GM18508 (cell line): ENCODE measurements around the gene CENPVL2.
"Not testable (repeated sequence)": the region's sequence is repeated elsewhere in the genome, so short reads cannot be mapped to it uniquely, and the experiment has no call there.

Experiments
- ATAC-seq: cut with Tn5 transposase; IDR thresholded peaks from one replicate; pipeline ENCODE4 v1.9.1; 2021; ENCODE audit warnings: moderate number of reproducible peaks; ENCODE audit not compliant: insufficient read depth, unreplicated experiment

Gene CENPVL2

DNA sequence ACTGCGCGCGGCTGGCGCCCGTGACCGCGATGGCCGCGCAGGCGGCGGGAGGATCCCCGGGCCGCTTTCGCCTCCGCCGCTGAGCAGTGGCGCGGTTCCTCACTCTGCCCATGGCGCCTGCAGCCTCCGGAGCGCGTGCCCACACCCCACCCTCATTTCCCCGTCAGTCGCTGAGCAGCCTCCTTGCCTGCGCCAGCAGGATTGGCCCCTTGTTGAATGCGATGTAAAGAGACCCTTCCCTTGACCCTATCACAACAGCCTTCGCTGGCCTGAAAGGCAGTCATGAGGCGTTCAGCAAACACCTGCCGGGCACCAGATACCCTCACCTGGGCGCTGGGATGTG lies at the start of gene CENPVL2:
TSS of gene CENPVL2 (minus strand) at position 112 of the 343 bp plus-strand sequence. CDS start at position 112, 0 bp downstream.
- not testable (repeated sequence) for ATAC-seq

DNA sequence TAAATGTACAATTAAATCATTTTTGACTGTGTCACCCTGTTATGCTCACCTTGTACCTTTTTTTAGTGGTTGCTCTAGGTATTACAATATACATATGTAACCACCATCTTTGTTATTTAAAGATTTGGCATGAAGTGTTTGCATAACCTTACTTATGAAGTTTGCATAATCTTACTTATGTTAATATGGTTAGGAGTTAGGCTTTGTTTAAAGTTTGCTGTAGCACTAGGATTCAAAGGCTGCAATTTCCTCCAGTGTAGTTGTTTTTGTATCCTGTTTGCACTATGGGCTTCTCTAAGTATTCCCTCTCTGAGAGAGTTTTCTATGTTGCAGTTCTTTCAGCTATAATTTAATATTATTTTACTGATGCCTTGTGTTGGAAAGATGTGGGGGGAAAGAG lies 45.6 kb upstream of the CENPVL2 start:
- ATAC-seq: no peak

DNA sequence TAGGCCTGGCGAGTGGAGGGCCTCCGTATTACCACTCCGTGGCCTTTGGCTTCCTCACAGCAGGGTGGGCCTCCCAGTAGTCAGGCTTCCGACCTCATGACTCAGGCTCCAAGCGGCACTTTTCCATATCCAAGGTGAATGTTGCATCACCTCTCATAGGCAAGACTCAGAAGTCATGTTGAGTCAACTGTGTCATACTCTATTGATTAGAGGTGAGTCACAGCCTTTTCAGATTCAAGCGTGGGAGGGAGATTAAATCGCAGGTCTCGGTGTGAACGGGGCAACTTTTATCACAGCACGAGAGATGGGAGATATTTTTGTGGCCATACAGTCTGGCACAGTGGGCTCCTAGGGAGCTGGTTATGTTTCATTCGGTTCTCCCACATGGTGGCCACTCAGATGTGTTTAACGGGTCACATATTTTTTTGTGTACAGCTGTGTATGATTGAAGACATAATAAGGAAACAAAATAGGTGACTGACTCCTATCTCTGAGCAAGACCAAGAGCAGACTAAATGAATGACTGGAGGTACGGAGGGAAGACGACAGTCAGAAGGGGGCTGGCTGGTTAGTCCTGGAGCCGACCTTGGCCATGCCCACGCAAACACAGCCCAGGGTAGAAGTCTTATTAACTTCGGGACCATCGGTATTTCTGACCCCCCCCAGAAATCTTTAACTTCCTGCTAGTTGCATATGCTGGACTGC lies 30.5 kb upstream of the CENPVL2 start:
- not testable (repeated sequence) for ATAC-seq

DNA sequence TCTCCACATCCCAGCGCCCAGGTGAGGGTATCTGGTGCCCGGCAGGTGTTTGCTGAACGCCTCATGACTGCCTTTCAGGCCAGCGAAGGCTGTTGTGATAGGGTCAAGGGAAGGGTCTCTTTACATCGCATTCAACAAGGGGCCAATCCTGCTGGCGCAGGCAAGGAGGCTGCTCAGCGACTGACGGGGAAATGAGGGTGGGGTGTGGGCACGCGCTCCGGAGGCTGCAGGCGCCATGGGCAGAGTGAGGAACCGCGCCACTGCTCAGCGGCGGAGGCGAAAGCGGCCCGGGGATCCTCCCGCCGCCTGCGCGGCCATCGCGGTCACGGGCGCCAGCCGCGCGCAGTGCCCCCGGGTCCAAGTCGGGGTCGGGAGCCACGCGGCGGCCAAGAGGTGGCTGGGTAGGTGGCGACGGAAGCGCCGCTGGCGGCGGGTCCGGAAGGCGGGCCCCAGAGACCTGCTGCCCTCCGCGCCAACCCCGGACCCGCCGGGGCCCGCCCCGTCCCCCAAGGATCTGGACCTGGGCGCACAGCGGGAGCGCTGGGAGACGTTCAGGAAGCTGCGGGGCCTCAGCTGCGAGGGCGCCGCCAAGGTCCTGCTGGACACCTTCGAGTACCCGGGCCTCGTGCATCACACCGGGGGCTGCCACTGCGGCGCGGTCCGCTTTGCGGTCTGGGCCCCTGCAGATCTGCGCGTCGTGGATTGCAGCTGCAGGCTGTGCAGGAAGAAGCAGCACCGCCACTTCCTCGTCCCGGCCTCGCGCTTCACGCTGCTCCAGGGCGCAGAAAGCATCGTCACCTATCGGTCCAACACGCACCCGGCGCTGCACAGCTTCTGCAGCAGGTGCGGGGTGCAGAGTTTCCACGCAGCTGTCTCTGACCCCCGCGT lies 27.9 kb upstream of the CENPVL2 start, which contains the start of gene CENPVL1:
TSS of gene CENPVL1 (plus strand) at position 236 of the 888 bp plus-strand sequence. CDS start at position 236, 0 bp downstream.
- ATAC-seq: not testable (repeated sequence)

DNA sequence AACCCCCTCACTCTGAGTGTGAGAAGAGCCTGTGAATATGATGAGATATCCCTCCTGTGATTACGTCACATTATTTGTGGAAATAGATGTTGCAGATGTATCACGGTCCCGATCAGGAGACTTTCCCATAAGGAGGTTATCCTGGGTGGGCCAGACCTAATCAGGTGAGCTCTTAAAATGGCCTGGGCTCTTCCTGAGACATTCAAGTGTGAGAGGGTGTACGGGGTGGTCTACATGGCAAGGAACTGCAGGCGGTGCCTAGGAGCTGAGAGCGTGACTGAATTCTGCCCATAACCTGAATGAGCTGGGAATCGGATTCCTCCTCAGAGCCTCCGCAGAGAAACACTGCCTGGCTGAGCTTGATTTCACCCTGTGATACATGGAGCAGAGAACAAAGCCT lies 14.8 kb upstream of the CENPVL2 start:
- no peak for ATAC-seq

DNA sequence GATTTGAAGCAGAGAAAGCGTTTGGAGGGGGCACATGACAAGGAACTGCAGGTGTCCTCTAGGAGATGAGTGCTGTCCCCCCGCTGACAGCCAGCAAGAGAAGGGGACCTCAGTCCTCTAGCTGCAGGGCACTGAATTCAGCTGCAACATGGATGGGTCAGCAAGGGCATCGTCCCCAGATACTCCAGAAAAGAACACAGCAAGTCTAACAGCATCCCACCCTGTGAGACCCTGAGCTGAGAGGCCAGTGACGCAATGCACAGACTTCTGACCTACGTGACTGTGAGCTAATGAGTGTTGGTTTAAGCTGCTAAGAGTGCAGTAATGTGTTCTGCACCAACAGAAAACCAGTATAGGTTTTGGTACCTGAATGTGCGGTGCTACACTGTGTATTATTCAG lies 11.6 kb upstream of the CENPVL2 start:
- ATAC-seq: no peak

DNA sequence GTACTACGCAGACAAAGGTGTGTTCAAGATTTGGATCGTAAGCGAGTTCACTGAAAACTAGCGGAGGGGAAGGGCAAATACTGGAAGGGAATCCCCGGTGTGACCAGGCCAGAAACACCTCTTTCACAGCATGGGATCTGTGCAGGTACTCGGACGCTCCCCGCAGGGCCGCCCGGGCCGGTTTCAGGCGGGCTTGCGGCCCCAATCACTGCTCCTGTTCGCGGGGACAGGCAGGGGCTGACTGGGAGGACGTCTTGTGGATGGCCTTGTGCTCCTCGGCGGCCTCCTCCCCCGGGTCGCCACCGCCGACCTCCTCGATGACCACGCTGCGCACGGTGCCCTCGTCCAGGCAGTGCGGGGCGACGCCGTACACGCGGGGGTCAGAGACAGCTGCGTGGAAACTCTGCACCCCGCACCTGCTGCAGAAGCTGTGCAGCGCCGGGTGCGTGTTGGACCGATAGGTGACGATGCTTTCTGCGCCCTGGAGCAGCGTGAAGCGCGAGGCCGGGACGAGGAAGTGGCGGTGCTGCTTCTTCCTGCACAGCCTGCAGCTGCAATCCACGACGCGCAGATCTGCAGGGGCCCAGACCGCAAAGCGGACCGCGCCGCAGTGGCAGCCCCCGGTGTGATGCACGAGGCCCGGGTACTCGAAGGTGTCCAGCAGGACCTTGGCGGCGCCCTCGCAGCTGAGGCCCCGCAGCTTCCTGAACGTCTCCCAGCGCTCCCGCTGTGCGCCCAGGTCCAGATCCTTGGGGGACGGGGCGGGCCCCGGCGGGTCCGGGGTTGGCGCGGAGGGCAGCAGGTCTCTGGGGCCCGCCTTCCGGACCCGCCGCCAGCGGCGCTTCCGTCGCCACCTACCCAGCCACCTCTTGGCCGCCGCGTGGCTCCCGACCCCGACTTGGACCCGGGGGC lies 567 bp downstream of the CENPVL2 start:
- ATAC-seq: not testable (repeated sequence)

DNA sequence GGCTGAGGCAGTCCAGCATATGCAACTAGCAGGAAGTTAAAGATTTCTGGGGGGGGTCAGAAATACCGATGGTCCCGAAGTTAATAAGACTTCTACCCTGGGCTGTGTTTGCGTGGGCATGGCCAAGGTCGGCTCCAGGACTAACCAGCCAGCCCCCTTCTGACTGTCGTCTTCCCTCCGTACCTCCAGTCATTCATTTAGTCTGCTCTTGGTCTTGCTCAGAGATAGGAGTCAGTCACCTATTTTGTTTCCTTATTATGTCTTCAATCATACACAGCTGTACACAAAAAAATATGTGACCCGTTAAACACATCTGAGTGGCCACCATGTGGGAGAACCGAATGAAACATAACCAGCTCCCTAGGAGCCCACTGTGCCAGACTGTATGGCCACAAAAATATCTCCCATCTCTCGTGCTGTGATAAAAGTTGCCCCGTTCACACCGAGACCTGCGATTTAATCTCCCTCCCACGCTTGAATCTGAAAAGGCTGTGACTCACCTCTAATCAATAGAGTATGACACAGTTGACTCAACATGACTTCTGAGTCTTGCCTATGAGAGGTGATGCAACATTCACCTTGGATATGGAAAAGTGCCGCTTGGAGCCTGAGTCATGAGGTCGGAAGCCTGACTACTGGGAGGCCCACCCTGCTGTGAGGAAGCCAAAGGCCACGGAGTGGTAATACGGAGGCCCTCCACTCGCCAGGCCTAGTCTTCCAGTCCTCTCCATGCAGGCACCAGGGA lies 2.8 kb downstream of the CENPVL2 start:
- ATAC-seq: not testable (repeated sequence)

DNA sequence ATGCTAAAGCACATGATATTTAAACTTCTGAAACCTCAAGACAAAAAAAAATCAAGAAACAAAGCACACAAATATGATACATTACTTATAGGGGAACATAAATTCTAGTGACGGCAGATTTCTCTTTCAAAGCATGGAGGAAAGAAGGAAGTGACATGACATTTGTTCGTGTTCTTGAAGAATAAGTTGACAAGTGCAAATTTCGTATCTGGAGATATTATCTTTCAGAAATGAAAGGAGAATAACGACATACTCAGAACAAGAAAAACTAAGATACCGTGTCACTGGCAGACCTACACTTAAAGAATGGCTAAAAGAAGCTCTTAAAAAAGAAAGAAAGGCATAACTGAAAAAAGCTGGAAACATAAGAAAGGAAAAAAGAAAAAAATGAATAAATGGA lies 16.6 kb downstream of the CENPVL2 start:
- ATAC-seq: no peak

DNA sequence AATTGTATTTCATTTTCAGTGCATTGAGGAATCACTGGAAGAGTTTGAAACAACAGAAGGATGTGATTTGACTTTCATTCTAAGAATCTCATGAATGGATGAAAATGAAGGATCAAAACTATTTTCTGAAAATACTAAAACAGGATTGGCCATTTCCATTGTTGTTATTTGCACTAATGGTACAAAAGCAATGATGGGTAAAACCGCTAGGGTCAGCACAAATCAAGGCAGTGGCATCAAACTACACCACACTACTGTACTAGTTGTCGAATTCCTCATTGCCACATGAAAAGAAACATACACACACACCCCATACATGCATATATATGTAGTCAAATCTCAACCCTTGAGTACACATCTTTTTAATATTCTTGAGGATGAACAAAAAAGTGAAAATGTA lies 39.3 kb downstream of the CENPVL2 start:
- no peak for ATAC-seq

DNA sequence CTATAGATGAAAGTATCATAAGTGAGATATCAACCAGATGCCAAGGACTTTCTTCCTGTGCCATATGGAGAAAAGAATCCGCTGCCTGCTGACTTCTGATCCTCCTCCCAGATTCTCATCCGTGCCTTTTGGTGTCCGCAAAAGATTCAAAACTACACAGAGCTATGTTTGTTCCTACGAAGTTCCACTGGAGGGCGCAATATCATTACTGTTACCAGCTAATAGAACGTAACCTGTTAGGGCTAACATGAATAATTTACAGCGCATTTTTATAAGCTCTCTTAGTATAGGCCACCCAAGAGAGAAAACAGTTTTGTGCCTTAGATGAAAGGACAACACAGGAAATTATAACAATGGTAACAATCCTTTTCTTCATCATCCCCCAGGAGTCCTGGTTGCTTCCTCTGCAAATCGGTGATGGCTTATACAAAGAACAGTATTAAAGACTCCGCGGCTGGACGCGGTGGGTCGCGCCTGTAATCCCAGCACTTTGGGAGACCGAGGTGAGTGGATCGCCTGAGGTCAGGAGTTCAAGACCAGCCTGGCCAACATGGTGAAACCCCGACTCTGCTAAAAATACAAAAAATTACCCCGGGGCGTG lies 41.1 kb downstream of the CENPVL2 start:
- no peak for ATAC-seq

DNA sequence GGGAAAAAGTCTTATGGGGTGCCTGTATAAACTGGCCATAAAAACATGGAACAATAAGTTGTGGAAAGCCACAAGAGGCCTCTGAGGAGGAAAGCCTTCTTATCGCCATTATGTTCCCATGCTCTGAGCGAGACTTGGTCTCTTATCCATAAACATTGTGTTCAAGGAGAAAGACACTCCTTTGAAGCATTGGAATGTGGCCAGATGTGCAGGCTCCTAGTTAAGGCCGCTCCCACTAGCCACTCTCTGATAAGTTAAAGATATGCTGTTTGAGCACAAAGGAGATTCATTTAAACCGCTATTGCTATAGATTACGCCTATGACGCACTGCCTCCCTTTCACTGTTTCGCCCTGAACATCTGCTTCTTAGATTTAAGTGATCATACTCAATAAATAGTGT lies 46.1 kb downstream of the CENPVL2 start:
- ATAC-seq: not testable (repeated sequence)
